Naive B cell (primary cell): ENCODE results near the gene SH2D4B. TPM values are rescaled to one million over a fixed set of nuclear protein-coding genes. Genes with fewer than 3 reads are reported as not detected.

ENCODE experiments used
- ATAC-seq, 2 donors: fragments of 150-1000 bp; cut with Tn5 transposase; 2 replicates each; pipeline ENCODE4 v1.10.0; 2021; ENCODE audit warnings: low read depth in 2 of 2, mild to moderate bottlenecking in 2 of 2, moderate library complexity in 2 of 2
- DNase-seq: peaks from one replicate; pipeline ENCODE4 v3.0.0; 2022
- H3K27ac Mint-ChIP-seq, 6 donors: one replicate each; pipeline ENCODE4 v1.8.0; 2020 to 2022; ENCODE audit warnings: mild to moderate bottlenecking in 6 of 6, mixed read lengths in 6 of 6, moderate library complexity in 5 of 6, inconsistent platforms in 2 of 6
- H3K27me3 Mint-ChIP-seq, 3 donors: one replicate each; pipeline ENCODE4 v1.8.0; 2021 to 2022; ENCODE audit warnings: mixed read lengths in 3 of 3, mild to moderate bottlenecking in 1 of 3
- H3K36me3 Mint-ChIP-seq, 2 donors: one replicate each; pipeline ENCODE4 v1.8.0; 2020 to 2022; ENCODE audit warnings: mixed read lengths in 2 of 2, inconsistent platforms in 1 of 2, mild to moderate bottlenecking in 1 of 2
- H3K4me1 Mint-ChIP-seq, 3 donors: one replicate each; pipeline ENCODE4 v1.8.0; 2020 to 2022; ENCODE audit warnings: mixed read lengths in 3 of 3, inconsistent platforms in 1 of 3, mild to moderate bottlenecking in 1 of 3, moderate library complexity in 1 of 3
- H3K4me3 Mint-ChIP-seq, 8 donors: one replicate each; pipeline ENCODE4 v1.8.0; 2020 to 2022; ENCODE audit warnings: mild to moderate bottlenecking in 8 of 8, mixed read lengths in 8 of 8, moderate library complexity in 8 of 8, inconsistent platforms in 2 of 8
- H3K9me3 Mint-ChIP-seq, 7 donors: one replicate each; pipeline ENCODE4 v1.8.0; 2020 to 2022; ENCODE audit warnings: mixed read lengths in 7 of 7, mild to moderate bottlenecking in 5 of 7, inconsistent platforms in 2 of 7, moderate library complexity in 1 of 7
- polyA plus RNA-seq, 6 donors: library from polyadenylated mRNA; unstranded; fragments of 300-500 nt; fragmentation: Illumina TruSeq; gene quantifications; one replicate each; pipeline ENCODE4 v1.2.3, GENCODE V29; 2021; ENCODE audit warnings: low read depth in 6 of 6

SH2D4B gene
- polyA plus RNA-seq, 6 donors from 2014 or later: 0.19 TPM; not detected in 5

GRCh38 chr10:80691441-80691840 is 153.7 kb downstream of the SH2D4B start:
- no peaks in the 10 kb centered on the region for H3K4me1 Mint-ChIP-seq
- no peaks in the 10 kb centered on the region for H3K36me3 Mint-ChIP-seq
- H3K27ac Mint-ChIP-seq: no peak overlapping the region
- H3K4me3 Mint-ChIP-seq: no peak overlapping the region
- no peak for ATAC-seq
- DNase-seq: no peak
- H3K9me3 Mint-ChIP-seq: no peaks in the 10 kb centered on the region
- peaks cover 26 to 33% (median 29%) of the 10 kb centered on the region in 3 donors for H3K27me3 Mint-ChIP-seq

- Mint-ChIP-seq H3K27me3 (peaks cover 22 to 33% (median 27%) of the 10 kb centered on the region in 3 donors), H3K4me1 (no peaks in the 10 kb centered on the region), H3K4me3 (no peak overlapping the region), H3K27ac (no peak overlapping the region), H3K9me3 (no peaks in the 10 kb centered on the region), H3K36me3 (no peaks in the 10 kb centered on the region)
- ATAC-seq: no peak
- DNase-seq: no peak
These were observed 155.9 kb downstream of the SH2D4B start for GRCh38 chr10:80693565-80693964.

- H3K9me3 Mint-ChIP-seq: no peaks in the 10 kb centered on the region
- H3K36me3 Mint-ChIP-seq: no peaks in the 10 kb centered on the region
- no peak for DNase-seq
- H3K4me3 Mint-ChIP-seq: no peak overlapping the region
- no peak for ATAC-seq
- H3K4me1 Mint-ChIP-seq: peaks cover 0 to 8% (median 0%) of the 10 kb centered on the region in 3 donors
- H3K27ac Mint-ChIP-seq: no peak overlapping the region
- peaks cover 22 to 36% (median 25%) of the 10 kb centered on the region in 3 donors for H3K27me3 Mint-ChIP-seq
These were observed 157.2 kb downstream of the SH2D4B start for GRCh38 chr10:80694930-80695329.

Other genes starting within 250 kb of the SH2D4B start
- gene MAT1A, start 248.2 kb upstream of the SH2D4B start, polyA plus RNA-seq: not detected
- not detected for gene DYDC1, start 181.1 kb upstream of the SH2D4B start, polyA plus RNA-seq
- gene DYDC2, start 181.1 kb upstream of the SH2D4B start, polyA plus RNA-seq: not detected
- 10 to 100 TPM in 2 of 6 donors, 1 to 10 TPM in 4; 2.5 to 13.9 (median 8.3) TPM for gene PRXL2A, start 129.4 kb upstream of the SH2D4B start, polyA plus RNA-seq
- 10 to 100 TPM; 31.0 to 60.8 (median 38.1) TPM for gene TSPAN14, start 83.6 kb upstream of the SH2D4B start, polyA plus RNA-seq